Activated naive CD4-positive, alpha-beta T cell treated with anti-CD3 and anti-CD28 coated beads for 36 hours (primary cell): ENCODE measurements around the gene ADCK1. TPM values are rescaled to one million over a fixed set of nuclear protein-coding genes. Genes with fewer than 3 reads are reported as not detected.
A peak's percentile ranks its signal among the peaks of the same experiment; 100 is the strongest.

ENCODE experiments used
- CTCF ChIA-PET: fragments of 350-600 bp; sonication (Branson Sonifier 250); formaldehyde crosslinking; loops from one replicate; lab custom pipeline; 2021; ENCODE audit warnings: antibody characterized with exemption; lab: Charles Lee
- DNase-seq: peaks from one replicate; pipeline ENCODE4 v3.0.0-alpha.2; 2020
- H3K27ac Mint-ChIP-seq: one replicate; pipeline ENCODE4 v1.8.0; 2021; ENCODE audit warnings: mild to moderate bottlenecking, mixed read lengths
- H3K27me3 Mint-ChIP-seq: one replicate; pipeline ENCODE4 v1.8.0; 2021; ENCODE audit warnings: low read depth, mixed read lengths
- H3K36me3 Mint-ChIP-seq: one replicate; pipeline ENCODE4 v1.8.0; 2021; ENCODE audit warnings: low read depth, mixed read lengths
- H3K4me1 Mint-ChIP-seq: one replicate; pipeline ENCODE4 v1.8.0; 2021; ENCODE audit warnings: low read depth, mixed read lengths
- H3K4me3 Mint-ChIP-seq: one replicate; pipeline ENCODE4 v1.8.0; 2021; ENCODE audit warnings: mild to moderate bottlenecking, moderate library complexity, mixed read lengths
- H3K9me3 Mint-ChIP-seq: one replicate; pipeline ENCODE4 v1.8.0; 2021; ENCODE audit warnings: mixed read lengths
- intact Hi-C: fragments of 100-400 bp; cut with micrococcal nuclease; formaldehyde crosslinking; loops from one replicate; pipeline ENCODE4 v1.15.1; 2023
- total RNA-seq, 2 experiments: library from RNA; stranded (reverse); gene quantifications; one replicate each; pipeline ENCODE4 v1.2.3, GENCODE V29; 2021

Gene ADCK1
- total RNA-seq, 2 experiments from 2014 or later: 4.2 to 5.1 TPM

GRCh38 chr14:77849711-77850110, 49.8 kb downstream of the ADCK1 start:
- intact Hi-C loops: no loop called here
- CTCF ChIA-PET: no interaction called here
- Mint-ChIP-seq H3K4me3 (no peak overlapping the region), H3K27me3 (no peaks in the 10 kb centered on the region), H3K36me3 (peaks cover 2% of the 10 kb centered on the region), H3K27ac (no peak overlapping the region), H3K4me1 (no peaks in the 10 kb centered on the region), H3K9me3 (peaks cover 4% of the 10 kb centered on the region)
- no peak for DNase-seq

DNA sequence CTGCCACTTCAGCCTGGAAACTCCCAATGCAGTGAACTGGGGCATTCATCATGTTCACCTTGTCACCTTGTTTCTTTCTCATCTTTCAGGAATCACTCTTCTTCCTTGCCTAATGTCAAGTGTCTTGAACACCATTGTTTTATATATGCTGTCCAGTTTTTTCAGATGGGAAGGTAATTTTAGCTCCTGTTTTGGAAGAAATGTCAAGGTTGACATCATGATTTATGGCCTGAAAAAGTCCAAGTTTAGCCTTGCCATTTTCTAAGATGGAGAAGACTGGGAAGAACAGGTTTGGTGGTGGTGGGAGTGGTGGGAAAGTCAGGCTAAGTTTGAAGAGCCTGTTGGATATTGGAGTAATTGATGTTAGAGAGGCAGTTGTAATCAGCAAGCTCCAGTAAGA, 54.0 kb downstream of the ADCK1 start:
- CTCF ChIA-PET: interaction anchor here (0.7 to 1.5 kb wide), 3 partner anchors 8 to 212 kb away, joined by 3 to 9 read pairs (median 5); no protein-coding TSS in a partner anchor
- DNase-seq: no peak
- Mint-ChIP-seq H3K4me3 (no peak overlapping the region), H3K36me3 (peaks cover 7% of the 10 kb centered on the region), H3K27me3 (no peaks in the 10 kb centered on the region), H3K27ac (no peak overlapping the region), H3K4me1 (no peaks in the 10 kb centered on the region), H3K9me3 (peaks cover 4% of the 10 kb centered on the region)
- intact Hi-C loops: no loop called here

DNA sequence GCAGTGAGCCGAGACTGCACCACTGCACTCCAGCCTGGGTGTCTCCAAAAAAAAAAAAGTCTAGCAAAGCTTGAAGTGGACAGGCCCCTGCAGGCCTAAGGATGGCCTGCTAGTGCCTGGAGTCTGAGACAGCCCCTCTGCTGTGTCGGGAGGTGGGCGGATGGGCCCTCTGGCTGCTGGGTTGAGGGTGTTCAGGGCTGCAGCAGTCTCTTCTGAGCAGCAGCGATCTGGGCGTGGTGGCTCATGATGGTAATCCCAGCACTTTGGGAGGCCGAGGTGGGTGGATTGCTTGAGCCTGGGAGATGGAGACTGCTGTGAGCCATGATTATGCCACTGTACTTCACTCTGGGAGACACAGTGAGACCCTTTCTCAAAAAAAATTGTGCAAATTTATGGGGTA, 57.0 kb downstream of the ADCK1 start:
- no peak overlapping the region for H3K4me3 Mint-ChIP-seq
- no peaks in the 10 kb centered on the region for H3K27me3 Mint-ChIP-seq
- CTCF ChIA-PET: no interaction called here
- H3K9me3 Mint-ChIP-seq: peaks cover 2% of the 10 kb centered on the region
- H3K36me3 Mint-ChIP-seq: peaks cover 7% of the 10 kb centered on the region
- no peaks in the 10 kb centered on the region for H3K4me1 Mint-ChIP-seq
- H3K27ac Mint-ChIP-seq: no peak overlapping the region
- DNase-seq: no peak
- intact Hi-C loops: no loop called here

GRCh38 chr14:77859934-77860570, 60.1 kb downstream of the ADCK1 start:
- no peak for DNase-seq
- Mint-ChIP-seq H3K27me3 (no peaks in the 10 kb centered on the region), H3K9me3 (no peaks in the 10 kb centered on the region), H3K4me3 (no peak overlapping the region), H3K4me1 (no peaks in the 10 kb centered on the region), H3K36me3 (peaks cover 12% of the 10 kb centered on the region), H3K27ac (no peak overlapping the region)
- CTCF ChIA-PET: interaction anchor here (1.0 to 4.0 kb wide), 3 partner anchors 16 to 38 kb away, joined by 4 to 15 read pairs (median 11); no protein-coding TSS in a partner anchor
- intact Hi-C loops: loop anchor here (5.0 to 10.0 kb wide), 4 partner anchors 162 to 975 kb away; no protein-coding TSS in a partner anchor

DNA sequence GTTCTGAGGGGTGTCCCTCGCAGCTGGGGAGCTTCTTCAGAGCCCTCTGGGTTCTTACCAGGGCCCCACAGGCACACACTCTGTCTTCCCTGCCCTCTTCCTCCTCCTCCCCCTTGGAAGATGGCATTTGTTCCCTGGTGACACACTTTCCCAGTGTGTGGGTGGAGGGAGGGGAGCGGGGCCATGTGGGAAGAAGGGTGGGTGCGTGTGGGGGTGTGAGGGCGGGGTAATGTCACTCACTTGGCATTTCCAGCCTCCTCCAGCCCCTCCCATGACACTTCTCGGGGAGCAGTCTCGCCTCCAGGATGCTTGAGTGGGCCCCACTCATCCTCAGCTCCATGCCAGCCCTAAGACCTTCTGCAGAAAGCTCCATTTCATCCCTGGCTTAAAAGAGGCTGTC, 61.3 kb downstream of the ADCK1 start:
- H3K9me3 Mint-ChIP-seq: peaks cover 4% of the 10 kb centered on the region
- no peaks in the 10 kb centered on the region for H3K27me3 Mint-ChIP-seq
- intact Hi-C loops: loop anchor here (5.0 to 10.0 kb wide), 4 partner anchors 161 to 974 kb away; no protein-coding TSS in a partner anchor
- CTCF ChIA-PET: interaction anchor here (0.6 to 4.0 kb wide), 14 partner anchors 8 to 738 kb away, joined by 3 to 23 read pairs (median 6); no protein-coding TSS in a partner anchor
- H3K36me3 Mint-ChIP-seq: peaks cover 19% of the 10 kb centered on the region
- DNase-seq: no peak
- no peaks in the 10 kb centered on the region for H3K4me1 Mint-ChIP-seq
- H3K27ac Mint-ChIP-seq: no peak overlapping the region
- H3K4me3 Mint-ChIP-seq: no peak overlapping the region

DNA sequence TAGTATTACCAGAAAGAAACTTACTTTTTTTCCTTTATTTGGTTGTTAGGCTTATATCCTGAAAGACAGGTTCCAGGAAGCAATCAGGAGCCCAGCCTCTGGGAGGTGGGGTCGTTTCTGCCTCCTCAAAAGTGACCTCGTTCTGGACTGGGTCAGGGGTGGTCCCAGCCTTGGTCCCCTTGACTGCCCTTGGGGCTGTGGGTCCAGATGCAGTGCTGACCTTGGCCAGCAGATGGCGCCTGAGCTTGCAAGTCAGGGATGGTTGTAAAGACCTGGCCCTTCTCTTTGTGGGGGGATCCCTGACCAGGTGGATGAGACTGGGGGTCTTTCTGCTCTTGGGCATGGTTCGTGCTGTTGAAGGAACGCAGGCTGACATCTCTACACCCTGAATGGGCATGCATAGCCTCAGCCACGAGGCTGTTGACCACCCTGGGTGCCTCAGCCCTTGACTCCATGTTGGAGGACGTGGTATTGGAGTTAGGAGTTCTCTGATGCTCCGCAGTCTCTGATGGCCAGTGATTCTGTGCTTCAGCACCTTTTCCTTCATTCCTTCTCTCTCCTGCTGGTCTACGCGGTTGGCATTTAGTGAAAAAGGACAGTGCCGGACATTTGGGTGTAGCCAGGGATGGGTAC, 62.4 kb downstream of the ADCK1 start:
- H3K27ac Mint-ChIP-seq: no peak overlapping the region
- intact Hi-C loops: loop anchor here (1.0 to 10.0 kb wide), 6 partner anchors 160 to 973 kb away; no protein-coding TSS in a partner anchor
- peaks cover 4% of the 10 kb centered on the region for H3K9me3 Mint-ChIP-seq
- peaks cover 20% of the 10 kb centered on the region for H3K36me3 Mint-ChIP-seq
- no peaks in the 10 kb centered on the region for H3K27me3 Mint-ChIP-seq
- no peak overlapping the region for H3K4me3 Mint-ChIP-seq
- CTCF ChIA-PET: interaction anchor here (0.6 to 4.0 kb wide), 20 partner anchors 8 to 737 kb away, joined by 3 to 23 read pairs (median 5); no protein-coding TSS in a partner anchor
- DNase-seq: peak; percentile 87
- no peaks in the 10 kb centered on the region for H3K4me1 Mint-ChIP-seq

DNA sequence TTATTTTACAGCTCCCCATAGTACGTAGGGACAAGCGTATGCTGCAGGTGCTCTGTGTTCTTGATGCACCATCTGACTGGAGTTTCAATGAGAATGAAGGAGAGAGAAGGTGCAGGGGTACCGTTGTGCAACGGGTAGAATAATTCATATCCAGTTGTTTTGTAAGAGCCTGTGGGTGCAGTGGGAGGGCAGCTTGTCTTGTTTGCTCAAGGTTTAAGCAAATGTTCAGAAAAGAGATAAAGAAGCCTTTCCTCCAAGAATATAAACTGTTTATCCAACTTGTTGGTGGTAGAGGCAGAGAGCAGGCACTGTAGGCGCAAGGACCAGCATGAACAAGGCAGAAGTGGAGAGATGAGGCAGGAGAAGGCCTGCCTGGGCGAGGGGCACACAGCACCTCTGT, 64.2 kb downstream of the ADCK1 start:
- CTCF ChIA-PET: interaction anchor here (0.6 to 3.4 kb wide), 7 partner anchors 10 to 734 kb away, joined by 3 to 23 read pairs (median 6); no protein-coding TSS in a partner anchor
- no peak for DNase-seq
- no peaks in the 10 kb centered on the region for H3K4me1 Mint-ChIP-seq
- no peak overlapping the region for H3K4me3 Mint-ChIP-seq
- intact Hi-C loops: loop anchor here (5.0 to 10.0 kb wide), 4 partner anchors 158 to 971 kb away; no protein-coding TSS in a partner anchor
- H3K27ac Mint-ChIP-seq: no peak overlapping the region
- no peaks in the 10 kb centered on the region for H3K27me3 Mint-ChIP-seq
- H3K36me3 Mint-ChIP-seq: peaks cover 15% of the 10 kb centered on the region
- H3K9me3 Mint-ChIP-seq: peaks cover 4% of the 10 kb centered on the region

DNA sequence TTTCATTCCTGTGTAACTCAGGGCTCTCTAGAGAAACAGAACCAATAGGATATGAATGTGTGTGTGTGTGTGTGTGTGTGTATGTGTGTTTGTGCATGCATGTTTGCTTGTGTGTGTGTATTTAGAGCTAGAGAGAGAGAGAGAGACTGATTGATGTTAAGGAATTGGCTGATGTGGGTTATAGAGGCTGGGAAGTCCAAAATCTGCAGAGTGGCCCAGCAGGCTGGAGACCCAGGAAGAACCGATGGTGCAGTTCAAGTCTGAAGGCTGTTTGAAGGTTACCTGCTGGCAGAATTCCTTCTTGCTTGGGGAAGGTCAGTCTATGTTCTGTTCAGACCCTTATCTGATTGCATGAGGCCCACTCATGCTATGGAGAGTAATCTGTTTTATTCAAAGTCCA, 64.7 kb downstream of the ADCK1 start:
- Mint-ChIP-seq H3K4me3 (no peak overlapping the region), H3K9me3 (peaks cover 4% of the 10 kb centered on the region), H3K4me1 (no peaks in the 10 kb centered on the region), H3K27me3 (no peaks in the 10 kb centered on the region), H3K36me3 (peaks cover 15% of the 10 kb centered on the region), H3K27ac (no peak overlapping the region)
- intact Hi-C loops: loop anchor here (5.0 to 10.0 kb wide), 4 partner anchors 158 to 970 kb away; no protein-coding TSS in a partner anchor
- CTCF ChIA-PET: interaction anchor here (0.6 to 2.3 kb wide), 3 partner anchors 10 to 271 kb away, joined by 3 to 8 read pairs (median 3); no protein-coding TSS in a partner anchor
- no peak for DNase-seq

- Mint-ChIP-seq H3K9me3 (peaks cover 4% of the 10 kb centered on the region), H3K4me1 (no peaks in the 10 kb centered on the region), H3K4me3 (no peak overlapping the region), H3K36me3 (peaks cover 15% of the 10 kb centered on the region), H3K27me3 (no peaks in the 10 kb centered on the region), H3K27ac (no peak overlapping the region)
- CTCF ChIA-PET: no interaction called here
- intact Hi-C loops: loop anchor here (10.0 kb wide), 1 partner anchor 969 kb away; no protein-coding TSS in a partner anchor
- DNase-seq: no peak
Observed at GRCh38 chr14:77865455-77865854, 65.5 kb downstream of the ADCK1 start.

- intact Hi-C loops: loop anchor here (10.0 kb wide), 1 partner anchor 968 kb away; no protein-coding TSS in a partner anchor
Observed at GRCh38 chr14:77866932-77867331, 67.0 kb downstream of the ADCK1 start.

GRCh38 chr14:77867476-77867875, 67.6 kb downstream of the ADCK1 start:
- peaks cover 22% of the 10 kb centered on the region for H3K36me3 Mint-ChIP-seq
- no peak overlapping the region for H3K27ac Mint-ChIP-seq
- intact Hi-C loops: loop anchor here (10.0 kb wide), 1 partner anchor 967 kb away; no protein-coding TSS in a partner anchor

More at GRCh38 chr14:77866932-77867331, 67.0 kb downstream of the ADCK1 start:
- Mint-ChIP-seq H3K27ac (no peak overlapping the region), H3K27me3 (no peaks in the 10 kb centered on the region), H3K4me1 (no peaks in the 10 kb centered on the region), H3K9me3 (peaks cover 4% of the 10 kb centered on the region), H3K4me3 (no peak overlapping the region), H3K36me3 (peaks cover 17% of the 10 kb centered on the region)
- CTCF ChIA-PET: no interaction called here
- no peak for DNase-seq

More at GRCh38 chr14:77867476-77867875, 67.6 kb downstream of the ADCK1 start:
- no peak for DNase-seq
- Mint-ChIP-seq H3K9me3 (peaks cover 4% of the 10 kb centered on the region), H3K27me3 (no peaks in the 10 kb centered on the region), H3K4me1 (no peaks in the 10 kb centered on the region), H3K4me3 (no peak overlapping the region)
- CTCF ChIA-PET: no interaction called here
